PC-3 (cell line): ENCODE results near the gene ALDH8A1. TPM values are rescaled to one million over a fixed set of nuclear protein-coding genes. Genes with fewer than 3 reads are reported as not detected.

Experiments
- ATAC-seq: fragments of 200-7000 bp; cut with Tn5 transposase; 2 replicates; pipeline ENCODE4 v1.9.1; 2020; ENCODE audit warnings: mild to moderate bottlenecking, moderate library complexity
- BruUV-seq: library from RNA; stranded (reverse); fragments of 400-500 nt; replicated peaks from 2 replicates; lab custom pipeline; 2021; lab: Mats Ljungman, UMichigan
- CTCF ChIA-PET: fragments of 300-600 bp; sonication (Branson Sonifier 250); formaldehyde crosslinking; loops from one replicate; lab custom pipeline; 2022; ENCODE audit warnings: antibody characterized with exemption; lab: Charles Lee
- POLR2A ChIA-PET: fragments of 300-600 bp; sonication (Branson Sonifier 250); formaldehyde crosslinking; loops from one replicate; lab custom pipeline; 2022; ENCODE audit warnings: antibody characterized with exemption; ENCODE audit not compliant: unreplicated experiment; lab: Charles Lee
- DNase-seq: peaks from one replicate; pipeline ENCODE4 v3.0.0-alpha.2; 2015
- H2AFZ ChIP-seq: fragments of 300-600 bp; sonication (generic); 2 replicates; pipeline ENCODE4 v1.6.0; 2016; ENCODE audit warnings: antibody characterized with exemption, low read length
- H3F3A ChIP-seq: fragments of 300-600 bp; sonication (generic); one replicate; pipeline ENCODE4 v1.6.0; 2017; ENCODE audit warnings: antibody characterized with exemption, low read length, control low read depth, mild to moderate bottlenecking; ENCODE audit not compliant: unreplicated experiment
- H3K27ac ChIP-seq: fragments of 300-600 bp; sonication (generic); 2 replicates; pipeline ENCODE4 v1.5.1; 2016; ENCODE audit warnings: mild to moderate bottlenecking, low read length
- H3K27me3 ChIP-seq: fragments of 300-600 bp; sonication (generic); 2 replicates; pipeline ENCODE4 v1.6.1; 2016; ENCODE audit warnings: low read length, mixed read lengths
- H3K36me3 ChIP-seq: fragments of 300-600 bp; sonication (generic); 2 replicates; pipeline ENCODE4 v1.6.1; 2016; ENCODE audit warnings: low read depth, mixed run types, low read length, mixed read lengths
- H3K4me1 ChIP-seq: fragments of 300-600 bp; sonication (generic); 2 replicates; pipeline ENCODE4 v1.5.1; 2016; ENCODE audit warnings: low read length; ENCODE audit not compliant: insufficient read depth
- H3K4me2 ChIP-seq: fragments of 300-600 bp; sonication (generic); 2 replicates; pipeline ENCODE4 v1.6.0; 2016; ENCODE audit warnings: low read length
- H3K4me3 ChIP-seq: fragments of 300-600 bp; sonication (generic); 2 replicates; pipeline ENCODE4 v1.5.1; 2016; ENCODE audit warnings: mild to moderate bottlenecking, low read length, mixed read lengths
- H3K79me2 ChIP-seq: fragments of 300-600 bp; sonication (generic); 2 replicates; pipeline ENCODE4 v1.6.1; 2017; ENCODE audit warnings: low read length, mixed read lengths
- H3K9ac ChIP-seq: fragments of 300-600 bp; sonication (generic); 2 replicates; pipeline ENCODE4 v1.6.0; 2016; ENCODE audit warnings: mild to moderate bottlenecking, low read length
- H3K9me2 ChIP-seq: fragments of 300-600 bp; sonication (generic); replicated peaks from 2 replicates; pipeline ENCODE4 v1.6.1; 2016; ENCODE audit warnings: mixed run types, low read length, mixed read lengths
- H3K9me3 ChIP-seq: fragments of 300-600 bp; sonication (generic); 2 replicates; pipeline ENCODE4 v1.6.1; 2016; ENCODE audit warnings: low read length, mixed read lengths
- H4K20me1 ChIP-seq: fragments of 300-600 bp; sonication (generic); 2 replicates; pipeline ENCODE4 v1.6.1; 2016; ENCODE audit warnings: low read length, mixed read lengths
- CTCF ChIP-seq: fragments of 300-600 bp; sonication (generic); conservative IDR thresholded peaks from 2 replicates; pipeline ENCODE4 v1.5.1; 2017; ENCODE audit warnings: antibody characterized with exemption, low read depth, mild to moderate bottlenecking, low read length
- EZH2 ChIP-seq: fragments of 300-600 bp; sonication (generic); IDR thresholded peaks from one replicate; pipeline ENCODE4 v1.6.1; 2017; ENCODE audit warnings: antibody characterized with exemption, mild to moderate bottlenecking, low read length; ENCODE audit not compliant: unreplicated experiment
- EZH2phosphoT487 ChIP-seq: fragments of 300-600 bp; sonication (generic); IDR thresholded peaks from 2 replicates; pipeline ENCODE4 v1.6.1; 2018; ENCODE audit warnings: mild to moderate bottlenecking, antibody characterized with exemption, low read length, borderline replicate concordance
- intact Hi-C: fragments of 100-400 bp; cut with micrococcal nuclease; formaldehyde crosslinking; loops from 2 replicates; pipeline ENCODE4 v1.9.0; 2023
- total RNA-seq: library from RNA; depleted of rRNA; stranded (reverse); fragments of >200 nt; gene quantifications from 2 replicates; pipeline ENCODE4 v1.2.3, GENCODE V29; 2014

The ALDH8A1 gene
- total RNA-seq, 1 experiment from 2014 or later = 1.9 TPM

GRCh38 chr6:134948142-134948541 is 1.8 kb downstream of the ALDH8A1 start:
- Histone ChIP-seq H3K27me3 (no peaks in the 10 kb centered on the region), H4K20me1 (no peaks in the 10 kb centered on the region), H3K9me3 (no peaks in the 10 kb centered on the region), H3K4me3 (no peak overlapping the region), H3K36me3 (no peaks in the 10 kb centered on the region), H3K4me1 (no peaks in the 10 kb centered on the region), H3K9me2 (no peaks in the 10 kb centered on the region), H3K79me2 (no peaks in the 10 kb centered on the region), H3K4me2 (no peak overlapping the region), H3K27ac (no peak overlapping the region), H2AFZ (no peak overlapping the region), H3F3A (no peaks in the 10 kb centered on the region), H3K9ac (no peak overlapping the region)
- DNase-seq (no peak), ATAC-seq (no peak)
- ChIA-PET POLR2A (no interaction called here), CTCF (no interaction called here)
- no TSS peak for BruUV-seq
- intact Hi-C loops = no loop called here
- TF ChIP-seq CTCF (no peak), EZH2 (no peak), EZH2phosphoT487 (no peak)

GRCh38 chr6:134945045-134945444 is 4.9 kb downstream of the ALDH8A1 start:
- Histone ChIP-seq H3K4me3 (no peak overlapping the region), H3K4me1 (no peaks in the 10 kb centered on the region), H3K27ac (no peak overlapping the region), H3K9me3 (no peaks in the 10 kb centered on the region), H3K79me2 (no peaks in the 10 kb centered on the region), H2AFZ (no peak overlapping the region), H3K9me2 (no peaks in the 10 kb centered on the region), H3K9ac (no peak overlapping the region), H4K20me1 (no peaks in the 10 kb centered on the region), H3F3A (no peaks in the 10 kb centered on the region), H3K27me3 (no peaks in the 10 kb centered on the region), H3K36me3 (no peaks in the 10 kb centered on the region), H3K4me2 (no peak overlapping the region)
- no TSS peak for BruUV-seq
- no peak for TF ChIP-seq EZH2phosphoT487
- TF ChIP-seq CTCF = no peak
- TF ChIP-seq EZH2 = no peak
- CTCF ChIA-PET = no interaction called here
- ATAC-seq (no peak), DNase-seq (no peak)
- intact Hi-C loops = no loop called here
- POLR2A ChIA-PET = no interaction called here

- H3K4me2 ChIP-seq = no peak overlapping the region
- H3K4me3 ChIP-seq = no peak overlapping the region
- no peaks in the 10 kb centered on the region for H4K20me1 ChIP-seq
- ChIA-PET CTCF (no interaction called here), POLR2A (no interaction called here)
- no peaks in the 10 kb centered on the region for H3K27me3 ChIP-seq
- no peaks in the 10 kb centered on the region for H3F3A ChIP-seq
- intact Hi-C loops = loop anchor here (5.0 kb wide), 2 partner anchors 121 to 771 kb away; no protein-coding TSS in a partner anchor
- no peaks in the 10 kb centered on the region for H3K79me2 ChIP-seq
- no peak overlapping the region for H3K27ac ChIP-seq
- ATAC-seq = no peak
- BruUV-seq = no TSS peak
- DNase-seq = no peak
- no peaks in the 10 kb centered on the region for H3K36me3 ChIP-seq
- no peak overlapping the region for H3K9ac ChIP-seq
- H3K9me2 ChIP-seq = no peaks in the 10 kb centered on the region
- no peaks in the 10 kb centered on the region for H3K4me1 ChIP-seq
- no peak overlapping the region for H2AFZ ChIP-seq
- no peaks in the 10 kb centered on the region for H3K9me3 ChIP-seq
- TF ChIP-seq EZH2 = no peak
- no peak for TF ChIP-seq EZH2phosphoT487
- no peak for TF ChIP-seq CTCF
These were observed 6.3 kb downstream of the ALDH8A1 start for GRCh38 chr6:134943522-134944111.
